Activated T-helper 1 cell treated with anti-CD3 and anti-CD28 coated beads, Interleukin-12 subunit alpha, Interleukin-12 subunit beta, Interleukin-2, Interleukin-4 antibody, amounts not matched to agents 30 ng/mL and 10 ng/mL and 1 ng/mL, durations not matched to agents 14 hours and 24 hours and 36 hours (primary cell): ENCODE measurements around the gene KRABD2.

ENCODE experiments used
- DNase-seq: peaks from one replicate; pipeline ENCODE4 v3.0.0; 2021; ENCODE audit warnings: low spot score
- H3K27ac Mint-ChIP-seq: one replicate; pipeline ENCODE4 v1.8.0; 2021; ENCODE audit warnings: mild to moderate bottlenecking, mixed read lengths
- H3K27me3 Mint-ChIP-seq: one replicate; pipeline ENCODE4 v1.8.0; 2022; ENCODE audit warnings: mild to moderate bottlenecking, moderate library complexity, mixed read lengths; ENCODE audit not compliant: insufficient read depth
- H3K36me3 Mint-ChIP-seq: one replicate; pipeline ENCODE4 v1.8.0; 2021; ENCODE audit warnings: low read depth, mixed read lengths
- H3K4me1 Mint-ChIP-seq: one replicate; pipeline ENCODE4 v1.8.0; 2021; ENCODE audit warnings: low read depth, mixed read lengths
- H3K4me3 Mint-ChIP-seq: one replicate; pipeline ENCODE4 v1.8.0; 2021; ENCODE audit warnings: mild to moderate bottlenecking, moderate library complexity, mixed read lengths
- H3K9me3 Mint-ChIP-seq: one replicate; pipeline ENCODE4 v1.8.0; 2021; ENCODE audit warnings: mixed read lengths
- intact Hi-C: fragments of 100-400 bp; cut with micrococcal nuclease; formaldehyde crosslinking; loops from one replicate; pipeline ENCODE4 v1.15.1; 2024

The KRABD2 gene

DNA sequence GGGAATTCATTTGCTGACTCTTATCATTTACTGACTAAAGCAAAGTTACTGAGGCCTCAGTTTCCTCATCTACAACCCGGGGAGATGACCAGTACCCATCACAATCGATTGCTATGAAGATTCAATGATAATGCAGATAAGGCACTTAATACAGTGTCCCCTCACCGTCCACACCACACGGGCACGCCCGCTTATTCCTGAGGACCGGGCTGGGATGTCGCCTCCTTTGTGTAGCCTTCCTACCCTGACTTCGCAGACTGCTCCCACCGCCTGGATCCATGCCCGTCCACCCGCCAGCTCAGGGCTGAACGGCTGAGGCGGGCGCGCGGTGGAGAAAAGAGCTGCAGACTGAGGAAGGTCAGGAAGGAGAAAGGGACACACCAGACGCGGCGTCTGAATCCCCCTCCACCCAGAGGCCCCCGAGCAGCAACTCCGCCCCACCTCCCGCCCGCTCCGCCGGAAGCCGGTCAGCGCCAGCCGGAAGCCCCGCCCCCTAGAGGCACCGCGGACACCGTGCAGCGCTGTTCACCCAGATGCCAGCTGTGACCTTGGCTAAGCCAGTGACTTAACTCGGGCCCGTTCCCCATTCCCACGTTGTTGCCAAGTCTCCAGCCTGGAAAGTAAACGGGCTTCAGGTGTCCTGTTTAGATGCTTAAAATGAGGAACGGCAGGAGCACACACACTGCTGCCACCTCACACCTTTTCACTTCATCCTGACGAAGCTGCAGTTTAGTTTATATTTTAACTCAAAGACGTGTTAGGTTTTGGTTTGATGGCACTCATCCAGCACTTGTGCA is at the start of gene KRABD2:
Gene KRABD2 (minus strand): TSS at position 434 of the 797 bp plus-strand sequence.
- peak within 1 kb of the TSS; percentile 75 for H3K27ac Mint-ChIP-seq
- intact Hi-C loops: loop anchor here (10.0 kb wide), 1 partner anchor 152 kb away; no protein-coding TSS in a partner anchor
- H3K4me1 Mint-ChIP-seq: peaks cover 57% of the 10 kb centered on the region
- no peaks in the 10 kb centered on the region for H3K27me3 Mint-ChIP-seq
- peak within 1 kb of the TSS; percentile 86 for H3K4me3 Mint-ChIP-seq
- peaks cover 48% of the 10 kb centered on the region for H3K36me3 Mint-ChIP-seq
- H3K9me3 Mint-ChIP-seq: no peaks in the 10 kb centered on the region
- peak; percentile 86 for DNase-seq

DNA sequence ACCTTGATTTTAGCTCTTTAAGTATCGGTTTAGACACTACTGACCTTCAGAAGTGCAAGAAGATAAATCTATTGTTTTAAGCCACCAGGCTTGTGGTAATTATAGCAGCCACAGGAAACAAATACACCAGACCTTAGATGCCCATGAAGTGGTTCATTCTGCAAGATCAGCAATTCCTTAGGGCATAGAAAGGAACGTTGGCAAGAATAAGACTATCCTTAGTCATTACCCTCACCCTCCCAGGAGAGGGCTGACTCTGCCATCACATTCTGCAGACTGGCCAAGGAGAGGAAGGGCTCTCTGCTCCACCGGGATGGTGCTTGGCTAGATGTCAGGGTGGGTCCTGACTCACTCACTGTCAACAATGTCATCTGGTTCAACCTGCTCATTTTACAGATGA is 45.1 kb upstream of the KRABD2 start:
- intact Hi-C loops: no loop called here
- peaks cover 38% of the 10 kb centered on the region for H3K27me3 Mint-ChIP-seq
- H3K27ac Mint-ChIP-seq: no peak overlapping the region
- peaks cover 5% of the 10 kb centered on the region for H3K4me1 Mint-ChIP-seq
- H3K36me3 Mint-ChIP-seq: no peaks in the 10 kb centered on the region
- no peaks in the 10 kb centered on the region for H3K9me3 Mint-ChIP-seq
- H3K4me3 Mint-ChIP-seq: no peak overlapping the region
- DNase-seq: no peak

DNA sequence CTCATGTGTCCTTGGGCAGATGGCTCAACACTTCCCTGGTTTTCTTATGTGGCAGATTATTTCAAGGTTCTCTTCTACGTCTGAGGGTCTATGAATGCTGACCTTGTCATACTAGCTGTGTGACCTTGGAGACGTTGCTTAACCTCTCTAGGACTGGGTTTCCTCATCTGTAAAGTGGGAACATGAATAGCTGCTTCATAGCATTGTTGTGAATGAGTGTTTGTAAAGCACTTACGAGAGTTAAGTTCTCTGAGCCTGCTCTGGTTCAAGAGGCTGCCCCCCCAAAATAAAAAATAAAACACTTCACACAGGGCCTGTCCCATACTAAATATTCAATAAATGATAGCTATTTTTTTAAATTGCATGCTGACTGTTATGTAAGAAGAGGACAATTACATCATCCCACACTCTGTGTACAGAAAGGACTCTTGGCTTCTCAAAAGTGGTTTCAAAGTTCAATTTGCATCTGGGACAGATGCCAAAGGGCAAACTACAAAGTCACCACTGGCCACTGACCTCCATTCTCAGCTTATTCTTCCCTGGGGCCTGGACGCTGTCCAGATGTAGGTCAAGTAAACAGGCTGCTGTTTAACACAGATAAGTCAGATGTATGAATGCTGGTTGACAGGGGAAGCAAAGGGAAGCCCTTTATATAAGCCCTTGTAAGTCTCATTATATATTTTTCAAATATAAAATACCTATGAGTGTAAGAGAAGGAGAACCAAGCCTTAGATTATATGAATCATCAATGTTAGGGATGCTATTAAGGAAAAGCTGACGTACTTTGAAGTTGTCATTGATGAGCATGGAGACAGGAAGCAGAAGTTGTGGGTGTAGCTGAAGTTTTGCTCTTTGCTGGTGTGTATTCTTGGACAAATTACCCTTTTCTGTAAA is 43.8 kb upstream of the KRABD2 start:
- DNase-seq: no peak
- peaks cover 40% of the 10 kb centered on the region for H3K27me3 Mint-ChIP-seq
- intact Hi-C loops: no loop called here
- no peaks in the 10 kb centered on the region for H3K36me3 Mint-ChIP-seq
- no peaks in the 10 kb centered on the region for H3K9me3 Mint-ChIP-seq
- no peak overlapping the region for H3K27ac Mint-ChIP-seq
- no peak overlapping the region for H3K4me3 Mint-ChIP-seq
- H3K4me1 Mint-ChIP-seq: peaks cover 5% of the 10 kb centered on the region

DNA sequence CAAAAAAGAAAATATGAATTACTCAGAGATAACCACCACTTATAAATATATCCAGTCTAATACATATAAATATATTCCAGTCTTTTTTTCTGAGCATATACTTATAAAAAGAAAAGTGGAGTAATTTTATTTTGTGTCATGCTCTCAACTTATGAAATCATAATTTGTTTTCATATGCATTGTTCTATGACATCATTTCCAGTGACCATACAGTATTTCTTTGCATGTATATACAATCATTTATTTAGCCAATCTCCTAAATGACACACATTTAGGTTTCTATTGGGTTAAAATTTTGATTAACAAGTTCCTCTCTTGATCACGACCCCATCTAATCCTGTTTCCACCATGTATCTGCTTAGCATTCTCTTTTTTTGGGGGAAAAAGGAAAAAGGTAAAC is 42.8 kb upstream of the KRABD2 start:
- no peak overlapping the region for H3K27ac Mint-ChIP-seq
- no peak overlapping the region for H3K4me3 Mint-ChIP-seq
- peaks cover 36% of the 10 kb centered on the region for H3K27me3 Mint-ChIP-seq
- DNase-seq: no peak
- no peaks in the 10 kb centered on the region for H3K9me3 Mint-ChIP-seq
- no peaks in the 10 kb centered on the region for H3K36me3 Mint-ChIP-seq
- intact Hi-C loops: no loop called here
- H3K4me1 Mint-ChIP-seq: peaks cover 5% of the 10 kb centered on the region

DNA sequence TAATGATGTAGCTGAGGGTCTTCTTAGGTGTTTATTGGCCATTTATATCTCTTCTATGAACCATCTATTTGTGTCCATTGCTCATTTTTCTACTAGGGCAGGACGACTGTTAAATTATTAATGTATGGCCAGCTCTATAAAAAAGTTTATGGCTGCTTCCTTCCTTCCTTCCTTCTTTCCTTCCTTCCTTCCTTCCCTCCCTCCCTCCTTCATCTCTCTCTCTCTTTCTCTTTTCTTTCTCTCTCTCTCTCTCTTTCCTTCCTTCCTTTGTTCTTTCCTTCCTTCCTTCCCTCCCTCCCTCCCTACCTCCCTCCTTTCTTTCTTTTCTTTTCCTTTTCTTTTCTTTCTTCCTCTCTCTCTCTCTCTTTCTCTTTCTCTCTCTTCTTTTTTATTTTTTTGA is 42.0 kb upstream of the KRABD2 start:
- H3K9me3 Mint-ChIP-seq: no peaks in the 10 kb centered on the region
- peaks cover 36% of the 10 kb centered on the region for H3K27me3 Mint-ChIP-seq
- peaks cover 8% of the 10 kb centered on the region for H3K4me1 Mint-ChIP-seq
- DNase-seq: no peak
- no peak overlapping the region for H3K4me3 Mint-ChIP-seq
- H3K27ac Mint-ChIP-seq: no peak overlapping the region
- H3K36me3 Mint-ChIP-seq: no peaks in the 10 kb centered on the region
- intact Hi-C loops: no loop called here

DNA sequence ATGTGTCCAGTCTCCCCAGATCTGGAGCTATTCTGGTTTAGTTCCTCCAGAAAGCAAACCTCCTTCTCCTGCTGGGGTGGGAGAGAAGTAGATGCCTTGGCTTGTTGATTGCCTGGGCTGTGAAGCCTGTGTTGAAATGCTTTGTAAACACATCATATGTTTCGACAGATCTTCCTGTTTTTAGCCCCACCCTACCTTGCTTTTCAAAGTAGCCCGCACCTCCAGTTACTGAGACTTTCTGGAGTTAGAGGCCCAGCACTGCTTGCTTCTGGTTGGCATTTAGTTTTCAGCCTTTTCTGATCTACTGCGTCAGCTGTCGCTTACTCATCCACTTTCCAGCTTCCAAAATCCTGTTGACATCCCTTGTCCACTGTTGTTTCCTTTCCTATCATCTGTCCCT is 41.3 kb upstream of the KRABD2 start:
- Mint-ChIP-seq H3K4me3 (no peak overlapping the region), H3K27me3 (peaks cover 42% of the 10 kb centered on the region), H3K27ac (no peak overlapping the region), H3K9me3 (no peaks in the 10 kb centered on the region), H3K4me1 (peaks cover 15% of the 10 kb centered on the region), H3K36me3 (no peaks in the 10 kb centered on the region)
- no peak for DNase-seq
- intact Hi-C loops: no loop called here

DNA sequence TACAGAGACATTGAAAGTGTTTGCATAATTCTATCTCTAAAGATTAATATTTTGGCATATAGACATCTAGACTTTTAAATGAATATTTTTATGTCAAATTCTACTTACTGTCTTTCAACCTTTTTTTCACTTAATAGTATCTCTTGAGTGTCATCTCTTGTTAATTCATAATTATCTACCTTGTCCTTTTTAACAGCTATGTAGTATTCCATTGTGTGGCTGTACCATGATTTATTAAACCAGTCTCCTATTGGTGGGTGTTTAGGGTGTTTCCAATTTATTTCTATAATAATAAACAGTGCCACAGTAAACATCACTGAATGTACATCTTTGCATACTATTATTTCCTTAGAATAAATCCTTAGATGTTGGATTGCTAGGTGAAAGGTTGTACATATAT is 37.4 kb upstream of the KRABD2 start:
- H3K36me3 Mint-ChIP-seq: no peaks in the 10 kb centered on the region
- no peaks in the 10 kb centered on the region for H3K9me3 Mint-ChIP-seq
- H3K27ac Mint-ChIP-seq: no peak overlapping the region
- intact Hi-C loops: no loop called here
- no peak overlapping the region for H3K4me3 Mint-ChIP-seq
- DNase-seq: no peak
- H3K4me1 Mint-ChIP-seq: peaks cover 22% of the 10 kb centered on the region
- H3K27me3 Mint-ChIP-seq: peaks cover 44% of the 10 kb centered on the region

DNA sequence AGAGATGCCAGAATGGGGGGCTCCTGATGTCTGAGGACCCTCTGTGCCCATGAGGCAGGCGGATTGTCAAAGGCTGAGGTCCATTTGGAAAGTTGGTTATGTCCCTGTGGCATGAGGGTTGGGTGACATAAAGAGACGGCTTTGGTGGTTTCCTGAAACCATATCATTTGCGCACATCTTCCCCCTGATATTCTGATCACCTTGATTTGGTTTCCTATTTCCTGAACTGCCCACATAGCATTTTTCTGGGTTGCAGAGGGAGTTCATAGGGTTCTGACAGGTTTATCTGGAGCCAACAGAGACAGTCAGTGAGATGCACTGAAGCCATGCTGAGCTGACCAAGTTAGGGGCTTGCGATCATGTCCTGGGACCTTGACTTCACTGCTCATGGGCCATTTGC is 36.8 kb upstream of the KRABD2 start:
- H3K36me3 Mint-ChIP-seq: no peaks in the 10 kb centered on the region
- no peak overlapping the region for H3K4me3 Mint-ChIP-seq
- H3K4me1 Mint-ChIP-seq: peaks cover 22% of the 10 kb centered on the region
- intact Hi-C loops: no loop called here
- no peak for DNase-seq
- no peaks in the 10 kb centered on the region for H3K9me3 Mint-ChIP-seq
- no peak overlapping the region for H3K27ac Mint-ChIP-seq
- peaks cover 42% of the 10 kb centered on the region for H3K27me3 Mint-ChIP-seq

DNA sequence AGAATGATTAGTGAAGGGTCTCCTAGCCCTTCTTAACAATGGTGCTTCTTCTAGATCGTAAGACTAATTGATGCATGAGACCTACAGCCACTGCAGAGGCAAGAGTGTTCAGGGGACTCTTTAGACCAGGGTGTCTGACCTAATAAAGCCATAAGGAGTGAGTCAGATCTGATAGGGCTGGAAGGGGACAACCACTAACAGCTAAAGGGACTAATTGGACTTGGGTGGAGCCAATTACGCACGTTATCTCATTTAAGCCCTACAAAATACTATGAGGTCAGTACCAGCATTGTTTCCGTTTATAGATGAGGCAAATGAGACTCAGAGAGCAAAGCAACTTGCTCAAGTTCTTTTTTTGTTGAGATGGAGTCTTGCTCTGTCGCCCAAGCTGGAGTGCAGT is 35.6 kb upstream of the KRABD2 start:
- H3K27ac Mint-ChIP-seq: no peak overlapping the region
- intact Hi-C loops: no loop called here

DNA sequence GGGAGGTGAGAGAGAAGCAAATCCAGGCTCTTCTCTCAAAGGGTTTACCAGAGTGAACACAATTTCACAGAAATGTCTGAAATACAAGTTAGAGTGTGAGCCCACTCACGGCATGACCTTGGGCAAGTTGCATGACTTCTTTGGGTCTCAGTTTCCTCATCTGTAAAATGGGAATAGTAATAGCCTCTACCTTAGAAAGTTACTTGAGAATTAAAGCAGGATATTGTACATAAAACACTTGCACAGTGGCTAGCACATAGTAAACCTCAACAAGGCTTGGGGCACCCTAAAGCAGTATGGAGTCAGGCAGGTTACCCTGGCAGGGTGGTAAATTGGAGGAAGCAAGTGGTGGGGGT is 34.4 kb upstream of the KRABD2 start:
- H3K4me3 Mint-ChIP-seq: no peak overlapping the region
- H3K27me3 Mint-ChIP-seq: peaks cover 26% of the 10 kb centered on the region
- no peaks in the 10 kb centered on the region for H3K36me3 Mint-ChIP-seq
- no peaks in the 10 kb centered on the region for H3K9me3 Mint-ChIP-seq
- intact Hi-C loops: loop anchor here (1.0 kb wide), 3 partner anchors 334 to 587 kb away; no protein-coding TSS in a partner anchor
- peaks cover 22% of the 10 kb centered on the region for H3K4me1 Mint-ChIP-seq
- H3K27ac Mint-ChIP-seq: no peak overlapping the region
- no peak for DNase-seq

More for the DNA sequence above, 35.6 kb upstream of the KRABD2 start:
- H3K27me3 Mint-ChIP-seq: peaks cover 36% of the 10 kb centered on the region
- peaks cover 22% of the 10 kb centered on the region for H3K4me1 Mint-ChIP-seq
- no peak overlapping the region for H3K4me3 Mint-ChIP-seq
- H3K9me3 Mint-ChIP-seq: no peaks in the 10 kb centered on the region
- no peaks in the 10 kb centered on the region for H3K36me3 Mint-ChIP-seq
- DNase-seq: no peak

DNA sequence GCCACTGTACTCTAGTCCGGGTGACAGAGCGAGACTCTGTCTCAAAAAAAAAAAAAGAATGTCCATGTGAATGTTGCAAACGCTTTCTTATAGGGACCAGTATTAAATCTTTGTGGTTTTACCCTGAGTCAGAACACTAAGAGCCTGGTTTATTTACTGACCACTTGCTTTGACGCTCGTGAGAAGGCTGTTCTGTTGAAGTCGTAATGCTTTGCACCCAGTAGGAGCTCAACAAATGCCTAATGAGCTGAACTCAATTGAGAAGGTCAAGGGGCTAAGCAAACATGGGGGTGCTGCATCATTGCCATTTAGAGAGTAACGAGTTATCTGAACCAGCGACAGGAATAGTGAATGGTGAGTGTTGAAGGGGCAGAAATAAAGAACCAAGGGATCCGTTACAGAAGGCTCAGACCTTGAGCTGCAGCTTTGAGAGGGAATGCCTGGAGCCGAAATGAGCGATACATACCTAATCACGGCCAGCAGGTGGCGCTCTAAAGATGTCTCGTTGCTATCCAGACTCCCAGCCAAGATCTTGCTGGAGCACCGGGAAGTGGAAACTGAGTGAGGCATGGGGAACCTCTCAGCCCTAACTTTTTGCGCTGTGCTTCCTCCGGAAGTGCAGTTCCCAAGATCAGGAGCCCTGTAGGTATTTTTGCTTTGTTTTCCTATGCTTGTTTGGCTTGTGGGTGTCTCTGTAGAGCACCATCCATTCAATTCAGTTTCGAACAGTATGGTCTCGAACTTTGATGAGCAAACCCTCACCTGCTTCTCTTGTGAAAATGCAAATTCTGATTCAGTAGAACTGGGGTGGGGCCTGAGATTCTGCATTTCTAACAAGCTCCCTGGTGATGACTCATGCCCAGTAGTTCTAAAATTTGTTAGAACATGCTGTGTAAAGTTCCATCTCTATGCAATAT is 33.7 kb upstream of the KRABD2 start:
- Mint-ChIP-seq H3K9me3 (no peaks in the 10 kb centered on the region), H3K36me3 (no peaks in the 10 kb centered on the region), H3K4me3 (no peak overlapping the region), H3K27ac (no peak overlapping the region), H3K27me3 (peaks cover 26% of the 10 kb centered on the region), H3K4me1 (peaks cover 22% of the 10 kb centered on the region)
- DNase-seq: peak; percentile 63
- intact Hi-C loops: loop anchor here (1.0 kb wide), 3 partner anchors 335 to 588 kb away; no protein-coding TSS in a partner anchor

DNA sequence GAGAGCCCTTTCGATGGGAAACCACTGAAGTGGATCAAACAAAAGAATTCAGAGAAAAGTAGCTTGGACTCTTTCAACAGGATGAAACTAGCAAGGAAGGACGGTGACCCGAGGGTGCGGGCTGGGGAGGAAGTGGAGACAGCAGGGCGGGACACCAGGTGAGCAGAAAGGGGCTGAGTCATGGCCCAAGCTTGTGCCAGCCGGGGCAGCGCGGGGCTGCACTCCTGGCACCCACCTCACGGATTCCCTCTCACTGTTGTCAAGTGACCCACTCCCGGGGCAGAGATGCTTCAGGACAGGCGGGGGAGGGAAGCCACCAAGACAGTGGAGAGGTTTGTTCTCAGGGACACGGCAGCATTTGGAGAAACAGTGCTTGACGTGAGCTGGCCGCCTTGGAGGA is 31.9 kb upstream of the KRABD2 start:
- Mint-ChIP-seq H3K27ac (no peak overlapping the region), H3K27me3 (peaks cover 24% of the 10 kb centered on the region), H3K4me3 (no peak overlapping the region), H3K4me1 (peaks cover 18% of the 10 kb centered on the region), H3K9me3 (no peaks in the 10 kb centered on the region), H3K36me3 (no peaks in the 10 kb centered on the region)
- intact Hi-C loops: no loop called here
- no peak for DNase-seq
